Measurements from ENCODE around the gene SFRP2.

The SFRP2 gene

DNA sequence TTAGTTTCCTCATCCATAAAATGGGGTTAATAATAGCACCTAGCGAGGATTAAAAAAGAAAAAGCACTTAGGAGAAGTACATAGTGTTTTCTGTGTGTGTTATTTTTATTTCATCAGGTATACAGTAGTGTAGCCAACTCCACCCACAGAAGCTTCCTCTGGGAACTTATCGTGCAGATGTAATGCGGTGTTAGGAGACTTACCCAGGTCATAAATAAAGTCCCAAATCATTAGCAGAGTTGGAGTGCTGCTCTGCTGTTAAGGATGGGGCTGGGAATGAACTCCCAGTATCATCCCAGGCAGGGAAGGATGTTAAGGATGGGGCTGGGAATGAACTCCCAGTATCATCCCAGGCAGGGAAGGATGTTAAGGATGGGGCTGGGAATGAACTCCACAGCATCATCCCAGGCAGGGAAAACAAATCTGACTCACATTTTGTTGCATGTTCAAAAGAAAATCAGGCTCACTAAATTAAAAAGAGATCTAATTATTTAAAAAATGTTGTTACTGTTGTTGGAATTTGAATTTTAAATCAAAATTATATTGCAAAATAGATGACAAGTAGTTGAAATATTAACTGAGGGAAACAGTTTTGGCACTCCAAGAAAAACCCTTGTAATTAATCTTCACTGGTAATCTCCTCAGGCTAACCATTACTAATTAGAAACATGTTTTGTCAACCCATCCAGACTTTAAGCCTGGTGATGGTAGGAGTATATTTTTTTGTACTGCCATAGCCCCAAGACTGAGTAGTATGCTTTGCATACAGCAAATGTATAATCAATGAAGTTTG lies 10.2 kb upstream of the SFRP2 start:
- DNase-seq = no peak
- in situ Hi-C loops (cut with MboI; ENCODE audit: low pct_unique_long_range_greater_than_20kb, low sequenced_read_pairs) = no loop called here

DNA sequence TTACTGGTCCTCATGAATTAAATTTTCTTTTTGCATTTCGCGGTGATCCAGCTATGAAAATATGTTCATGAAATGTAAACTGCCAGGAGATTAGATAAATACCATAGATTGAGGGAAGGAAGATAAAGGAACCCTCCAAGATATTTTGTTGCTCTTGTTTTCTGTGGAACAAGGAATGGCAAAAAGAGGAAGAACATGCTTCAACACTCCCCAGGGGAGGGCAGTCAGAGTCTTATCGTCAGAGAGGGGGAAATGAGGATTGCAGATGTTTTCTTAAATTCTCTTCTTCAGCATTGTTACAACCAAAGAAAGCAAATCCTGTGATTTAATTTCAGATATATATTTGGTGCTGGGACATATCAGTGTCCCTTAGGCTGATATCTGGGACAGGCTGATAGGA lies 9.5 kb upstream of the SFRP2 start:
- in situ Hi-C loops (cut with MboI; ENCODE audit: low pct_unique_long_range_greater_than_20kb, low sequenced_read_pairs) = no loop called here
- DNase-seq = peak; percentile 21

DNA sequence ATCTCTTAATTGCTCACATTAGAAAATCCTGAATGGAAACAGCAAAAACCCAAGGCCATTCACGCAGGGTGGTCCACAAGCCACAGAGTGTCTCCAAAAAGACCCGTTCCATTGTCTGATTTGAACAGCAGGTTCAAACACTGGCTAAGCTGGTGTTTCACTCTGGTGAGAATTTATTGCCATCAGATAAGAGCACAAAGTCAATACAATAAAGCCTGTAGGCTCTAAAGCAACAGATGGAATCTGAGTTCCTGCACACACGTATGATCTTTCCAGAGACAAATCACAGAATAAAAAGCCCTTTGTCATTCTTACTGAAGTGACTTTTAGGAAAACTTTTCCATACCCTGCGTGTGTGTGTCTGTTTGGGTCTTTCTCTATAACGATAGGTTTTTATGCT lies 5.1 kb upstream of the SFRP2 start:
- in situ Hi-C loops (cut with MboI; ENCODE audit: low pct_unique_long_range_greater_than_20kb, low sequenced_read_pairs) = no loop called here
- DNase-seq = no peak

DNA sequence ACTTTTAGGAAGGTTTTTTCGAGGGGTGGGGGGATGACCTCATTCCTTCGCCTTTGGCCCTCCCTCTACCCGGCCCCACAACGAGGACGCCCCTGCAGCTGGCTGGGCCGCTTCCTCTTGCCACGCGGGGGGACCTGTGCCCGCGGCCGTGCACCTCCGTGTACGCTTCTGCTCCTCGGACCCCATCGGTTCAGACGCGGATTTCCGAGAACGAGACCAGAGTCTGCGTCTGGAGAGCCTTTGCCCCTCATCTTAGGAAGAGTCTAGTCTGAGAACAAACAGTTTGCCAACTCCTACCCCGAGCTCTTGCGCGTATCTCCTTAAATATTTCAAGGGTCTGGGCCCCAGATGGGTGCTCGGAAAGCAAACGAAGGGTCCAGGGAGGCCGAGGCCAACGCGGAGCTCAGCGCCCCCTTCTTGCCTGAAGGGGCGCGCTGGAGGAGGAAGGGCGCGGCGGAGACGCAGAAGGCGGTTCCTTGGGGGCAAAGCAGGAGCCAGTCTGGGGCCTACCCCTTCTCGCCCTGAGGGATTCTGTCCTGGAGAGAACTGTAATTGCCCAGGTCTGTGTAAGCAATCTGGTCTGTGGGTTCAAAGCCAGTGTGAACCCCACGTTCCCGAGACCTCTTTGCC lies 3.9 kb upstream of the SFRP2 start:
- no peak for DNase-seq
- in situ Hi-C loops (cut with MboI; ENCODE audit: low pct_unique_long_range_greater_than_20kb, low sequenced_read_pairs) = no loop called here

DNA sequence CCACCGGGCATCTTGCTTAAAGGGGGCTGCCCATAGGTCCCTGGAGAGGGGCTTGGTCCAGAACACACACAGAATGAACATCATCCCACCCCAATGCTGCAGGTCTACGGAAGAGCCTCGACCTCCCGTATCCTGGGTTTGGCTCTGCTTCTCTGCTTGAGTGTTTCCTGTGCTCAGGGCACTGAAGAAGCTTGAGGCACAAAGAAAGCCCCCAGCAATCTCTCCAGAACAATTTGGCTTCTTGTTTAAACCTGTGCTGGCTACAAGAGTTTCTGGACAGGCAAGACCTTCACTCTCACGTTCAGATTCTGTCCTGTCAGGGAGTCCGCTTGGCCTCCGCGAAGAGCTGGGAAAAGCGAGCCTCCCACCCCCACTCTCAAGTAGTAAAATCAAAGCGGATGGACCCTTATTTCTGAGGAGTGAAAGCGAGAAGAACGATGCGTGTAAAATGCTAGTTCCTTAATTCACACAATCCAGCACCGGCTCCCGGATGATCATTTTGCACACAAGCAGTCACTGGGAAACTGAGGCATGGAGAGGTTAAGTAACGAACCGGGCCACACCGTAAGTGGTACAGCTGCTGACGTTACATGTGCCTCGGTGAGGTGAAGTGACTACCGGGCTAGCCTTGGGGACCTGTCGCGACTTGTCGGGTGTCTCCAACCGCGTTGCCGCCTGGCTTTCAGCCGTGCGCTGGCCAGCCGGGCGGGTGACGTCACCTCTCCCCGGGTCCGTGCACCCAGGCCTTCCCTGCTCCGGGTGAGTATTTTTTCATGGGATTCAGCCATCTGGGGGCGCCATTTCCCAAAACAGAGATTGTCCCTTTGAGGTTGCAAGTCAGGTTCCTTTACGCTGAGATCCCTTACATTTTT lies 3.1 kb upstream of the SFRP2 start:
- in situ Hi-C loops (cut with MboI; ENCODE audit: low pct_unique_long_range_greater_than_20kb, low sequenced_read_pairs) = no loop called here
- DNase-seq = no peak

DNA sequence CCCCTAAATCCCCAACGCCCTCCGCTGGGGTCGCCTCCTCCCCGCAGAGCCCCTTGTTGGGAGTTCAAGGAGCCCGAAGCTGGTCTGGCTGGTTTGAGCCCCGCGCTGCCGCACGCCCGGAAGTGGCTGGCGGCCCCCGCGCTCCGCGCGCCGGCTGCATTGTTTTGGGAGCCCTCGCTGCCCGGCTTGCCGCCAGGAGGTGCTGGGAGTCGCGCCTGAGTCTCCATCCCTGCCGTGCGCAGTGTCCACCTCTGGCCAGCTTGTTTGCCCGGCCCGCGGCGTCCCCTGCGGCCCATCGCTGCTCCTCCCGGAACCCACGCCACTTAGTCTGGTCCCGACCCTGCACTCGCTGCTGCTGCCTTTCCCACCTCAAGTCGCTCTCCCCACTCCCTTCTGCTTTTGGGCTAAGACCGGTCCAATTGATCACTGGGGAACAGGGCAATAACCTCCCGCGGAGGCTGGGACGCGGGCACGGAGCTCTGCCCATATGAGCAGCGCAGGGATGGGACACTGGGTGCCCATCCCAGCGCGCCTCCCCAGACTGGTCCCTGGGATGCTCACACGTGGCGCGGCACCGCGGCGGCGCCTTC lies 2.2 kb upstream of the SFRP2 start:
- no peak for DNase-seq
- in situ Hi-C loops (cut with MboI; ENCODE audit: low pct_unique_long_range_greater_than_20kb, low sequenced_read_pairs) = no loop called here

DNA sequence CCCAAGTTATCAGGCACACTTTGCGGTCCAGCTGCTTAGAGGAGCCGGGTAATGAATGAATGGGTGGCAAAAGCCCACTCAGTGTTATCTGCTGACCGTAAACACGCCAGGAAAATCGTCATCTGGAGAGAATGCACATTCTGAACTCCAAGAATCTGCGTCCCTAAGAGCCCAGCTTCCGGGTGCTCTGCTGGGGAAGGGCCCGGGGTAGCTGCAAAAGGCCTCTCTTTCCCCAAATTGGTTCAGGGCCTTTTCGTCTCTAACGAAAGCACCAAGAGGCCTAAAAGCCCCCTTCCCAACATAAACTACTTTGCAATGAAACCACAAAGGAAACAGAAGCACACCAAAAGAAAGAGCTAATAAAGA lies 1.6 kb upstream of the SFRP2 start:
- in situ Hi-C loops (cut with MboI; ENCODE audit: low pct_unique_long_range_greater_than_20kb, low sequenced_read_pairs) = no loop called here
- DNase-seq = no peak

DNA sequence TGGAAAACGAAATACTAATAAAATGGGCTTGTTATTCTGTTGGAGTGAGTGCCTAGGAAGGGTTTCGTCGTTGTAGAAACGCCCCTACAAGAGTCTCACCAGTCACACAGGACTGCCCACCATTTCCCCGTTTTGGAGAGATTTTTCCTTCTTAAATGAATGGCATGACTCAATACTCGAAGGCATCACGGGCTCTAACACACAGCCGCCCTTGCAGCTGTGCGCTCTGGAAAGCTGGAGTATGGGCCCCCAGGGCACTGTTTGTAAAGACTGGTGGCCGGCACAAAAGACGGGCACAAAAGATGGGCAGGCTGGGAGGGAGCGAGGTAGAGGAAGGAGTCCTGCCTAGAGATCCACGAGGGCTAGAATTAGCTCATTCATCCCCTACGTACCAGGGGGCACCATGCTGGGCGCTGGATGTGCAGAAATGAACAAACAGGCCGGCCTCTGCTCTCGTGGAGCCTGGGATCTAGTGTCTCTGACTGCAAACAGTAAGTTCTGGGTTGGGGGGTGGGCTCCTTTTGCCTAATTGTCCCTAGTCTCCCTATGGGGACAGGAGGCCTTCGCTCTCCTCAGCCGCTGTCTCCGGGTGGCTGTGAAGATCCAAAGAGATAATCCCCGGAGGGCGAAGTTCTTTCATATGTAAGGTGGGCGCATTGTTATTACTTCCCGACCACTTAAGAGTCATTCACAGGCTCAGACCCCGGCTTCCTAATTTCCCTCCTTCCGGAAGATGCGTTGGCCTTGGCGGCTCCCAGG lies 1.0 kb upstream of the SFRP2 start:
- DNase-seq = no peak
- in situ Hi-C loops (cut with MboI; ENCODE audit: low pct_unique_long_range_greater_than_20kb, low sequenced_read_pairs) = no loop called here

DNA sequence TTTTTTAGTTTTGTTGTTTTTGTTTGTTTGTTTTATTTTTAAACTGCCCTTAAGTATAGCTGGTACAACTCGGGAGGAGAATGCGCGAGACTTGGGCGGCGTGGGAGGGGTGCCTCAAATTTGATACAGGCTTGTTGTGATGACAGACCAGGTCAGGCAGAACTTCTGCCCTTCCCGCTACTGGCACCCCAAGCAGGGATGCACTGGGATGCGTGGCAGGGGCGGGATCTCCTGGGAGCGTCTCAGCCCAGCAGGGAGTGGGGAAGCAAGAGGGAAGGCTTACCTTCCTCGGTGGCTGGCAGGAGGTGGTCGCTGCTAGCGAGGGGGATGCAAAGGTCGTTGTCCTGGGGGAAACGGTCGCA lies 851 bp downstream of the SFRP2 start:
- no peak for DNase-seq
- in situ Hi-C loops (cut with MboI; ENCODE audit: low pct_unique_long_range_greater_than_20kb, low sequenced_read_pairs) = no loop called here

DNA sequence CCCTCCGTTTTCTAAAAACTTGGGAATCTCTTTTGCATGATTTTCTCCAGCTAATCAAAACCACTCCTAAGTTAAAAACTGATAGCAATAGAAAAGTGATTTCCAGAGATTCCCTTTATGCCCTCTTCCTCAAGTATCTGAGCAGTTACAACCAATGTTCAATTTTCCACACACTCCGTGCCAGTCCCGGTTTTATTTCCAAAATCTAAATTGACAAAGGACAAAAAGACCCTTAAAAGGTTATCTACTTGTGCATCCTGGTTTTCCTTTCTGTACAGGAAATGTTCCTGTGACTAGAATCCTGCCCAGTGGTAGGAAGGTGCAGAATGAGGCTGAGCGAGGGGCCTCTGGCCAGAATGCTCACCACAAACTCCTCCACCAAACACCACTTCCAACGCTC lies 1.3 kb downstream of the SFRP2 start:
- DNase-seq = no peak
- in situ Hi-C loops (cut with MboI; ENCODE audit: low pct_unique_long_range_greater_than_20kb, low sequenced_read_pairs) = no loop called here

DNA sequence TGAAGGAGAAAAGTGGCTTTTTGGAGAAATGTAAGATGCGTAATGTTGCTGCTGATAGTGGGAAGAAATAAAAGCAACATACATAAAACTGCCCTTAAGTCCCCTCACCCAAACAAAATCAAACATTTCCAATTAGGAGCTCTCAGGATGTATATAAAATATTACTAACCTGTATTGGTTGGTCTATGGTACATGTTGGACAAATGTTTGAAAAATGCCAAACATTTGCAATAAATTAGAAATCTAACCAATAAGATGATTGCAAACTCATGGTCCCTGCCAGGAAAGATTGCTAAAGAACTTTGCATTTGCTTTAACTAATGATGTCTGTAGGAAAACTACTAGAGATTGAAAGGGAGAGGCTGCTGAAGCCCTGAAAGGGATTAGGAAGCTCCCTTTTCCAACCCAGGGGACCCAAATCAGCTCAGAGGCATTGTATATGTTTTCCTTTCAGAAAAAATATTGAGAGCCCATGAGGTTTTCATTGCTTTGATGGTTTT lies 1.8 kb downstream of the SFRP2 start:
- in situ Hi-C loops (cut with MboI; ENCODE audit: low pct_unique_long_range_greater_than_20kb, low sequenced_read_pairs) = no loop called here
- DNase-seq = no peak

DNA sequence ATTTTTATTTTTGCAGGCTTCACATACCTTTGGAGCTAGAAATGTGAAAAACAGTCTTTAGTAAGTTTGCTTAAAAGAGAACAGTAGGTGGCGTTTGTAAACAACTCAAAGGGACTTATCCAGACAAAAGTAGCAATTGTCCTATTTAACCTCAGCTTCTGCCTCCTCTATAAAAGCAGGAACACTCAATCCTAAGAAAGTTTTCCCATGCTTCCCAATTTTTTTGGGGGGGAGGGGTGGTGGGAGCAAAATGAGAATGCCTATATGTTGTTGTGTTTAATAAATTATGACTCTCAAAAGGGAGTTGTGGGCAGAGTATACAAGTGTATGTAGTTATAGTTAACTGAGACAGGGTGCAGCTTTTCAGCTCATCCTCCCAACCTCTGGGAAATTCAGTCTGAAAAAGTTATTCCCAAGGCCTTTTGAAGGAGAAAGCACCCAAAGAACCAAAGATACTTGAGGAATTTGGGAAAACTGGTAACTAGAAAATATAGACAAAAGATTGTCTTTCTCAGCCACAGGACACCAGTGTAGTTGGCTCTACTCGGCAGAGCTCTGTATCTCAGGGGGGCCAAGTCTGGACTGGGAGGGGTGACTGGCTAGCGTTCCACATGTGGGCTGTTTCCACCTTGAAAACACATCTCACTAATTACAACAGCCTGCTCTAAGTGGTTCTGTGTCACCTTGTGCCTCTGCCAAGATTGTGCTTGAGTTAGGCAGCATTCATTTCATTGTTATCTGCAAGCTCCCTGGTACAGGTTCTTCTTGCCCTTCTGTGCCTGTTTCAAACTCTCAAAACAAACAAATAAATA lies 2.8 kb downstream of the SFRP2 start:
- in situ Hi-C loops (cut with MboI; ENCODE audit: low pct_unique_long_range_greater_than_20kb, low sequenced_read_pairs) = no loop called here
- DNase-seq = peak; percentile 48

DNA sequence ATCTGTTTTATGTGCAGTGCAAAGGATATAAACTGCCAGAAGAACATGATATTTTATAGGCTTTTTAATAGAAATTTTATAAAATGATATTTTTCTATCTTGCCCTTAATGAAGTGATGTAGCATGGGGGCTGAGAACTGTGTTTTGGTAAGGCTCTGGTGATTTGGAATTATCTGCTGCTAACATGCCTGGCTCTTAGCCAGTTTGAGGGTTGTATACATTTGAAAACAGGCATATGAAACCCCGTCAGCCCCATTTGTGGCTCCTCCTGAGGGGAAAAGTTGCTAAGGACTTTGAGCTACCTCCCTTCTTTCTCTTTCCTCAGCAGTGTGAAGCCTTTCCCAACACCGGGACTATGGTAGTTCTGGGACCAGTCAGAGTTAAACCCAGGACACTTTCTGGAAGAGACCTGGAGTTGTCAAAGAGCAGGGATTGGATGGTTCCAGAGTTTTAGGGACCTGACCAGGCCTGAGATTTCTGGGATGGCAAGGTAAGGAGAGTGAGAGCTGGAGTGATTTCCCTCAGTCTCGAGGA lies 4.7 kb downstream of the SFRP2 start:
- in situ Hi-C loops (cut with MboI; ENCODE audit: low pct_unique_long_range_greater_than_20kb, low sequenced_read_pairs) = no loop called here
- DNase-seq = no peak

DNA sequence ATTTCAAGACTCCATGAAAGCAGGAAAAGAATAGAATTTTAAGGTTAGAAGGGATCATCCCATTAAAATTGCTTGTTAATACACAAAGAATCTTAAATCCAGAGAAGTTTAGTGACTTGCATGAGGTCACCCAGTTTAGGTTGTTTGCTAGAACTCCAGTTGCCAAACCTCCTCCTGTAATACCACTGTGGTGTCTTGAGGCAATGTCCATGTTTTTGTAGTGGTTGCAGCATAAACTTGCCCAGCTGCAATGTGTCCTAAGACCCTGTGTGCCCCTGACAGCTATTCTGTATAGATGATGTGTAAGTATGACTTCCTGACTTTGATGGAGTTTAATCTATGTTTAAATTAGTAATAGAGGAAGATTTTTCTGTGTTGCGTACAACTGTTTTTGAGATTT lies 6.3 kb downstream of the SFRP2 start:
- no peak for DNase-seq
- in situ Hi-C loops (cut with MboI; ENCODE audit: low pct_unique_long_range_greater_than_20kb, low sequenced_read_pairs) = no loop called here

DNA sequence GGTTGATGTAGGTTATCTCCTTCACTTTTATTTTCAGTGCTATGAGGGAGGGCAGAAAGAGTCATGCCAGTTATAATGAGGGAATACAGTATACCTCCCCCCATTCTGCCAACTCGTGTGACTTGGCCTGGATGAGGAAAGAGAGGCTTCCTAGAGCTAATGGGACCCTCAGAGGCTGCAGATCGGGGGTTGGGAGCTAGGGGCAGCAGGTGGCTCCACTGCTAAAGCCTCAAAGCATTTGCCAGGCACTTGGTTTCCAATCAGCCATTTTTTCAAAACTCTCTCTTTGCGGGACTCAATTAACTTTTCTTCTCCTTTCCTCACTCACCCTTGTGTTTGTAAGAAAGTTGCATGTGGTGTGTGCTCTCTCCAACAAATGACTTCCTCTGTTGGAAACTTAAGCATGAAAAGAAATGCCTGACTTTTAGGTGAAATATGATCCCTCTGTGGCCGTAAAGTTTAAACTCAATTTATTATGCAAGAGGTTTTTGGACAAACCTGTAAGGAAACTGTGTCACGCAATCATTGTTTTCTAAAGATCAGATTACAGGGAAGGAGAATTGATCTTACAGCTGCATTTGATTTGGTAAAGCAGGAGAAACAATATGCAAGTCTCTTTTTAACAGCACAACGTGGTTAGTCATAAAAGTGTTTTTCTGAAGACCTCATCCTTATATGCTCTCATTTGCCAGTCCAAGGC lies 7.0 kb downstream of the SFRP2 start:
- peak; percentile 78 for DNase-seq
- in situ Hi-C loops (cut with MboI; ENCODE audit: low pct_unique_long_range_greater_than_20kb, low sequenced_read_pairs) = no loop called here

DNA sequence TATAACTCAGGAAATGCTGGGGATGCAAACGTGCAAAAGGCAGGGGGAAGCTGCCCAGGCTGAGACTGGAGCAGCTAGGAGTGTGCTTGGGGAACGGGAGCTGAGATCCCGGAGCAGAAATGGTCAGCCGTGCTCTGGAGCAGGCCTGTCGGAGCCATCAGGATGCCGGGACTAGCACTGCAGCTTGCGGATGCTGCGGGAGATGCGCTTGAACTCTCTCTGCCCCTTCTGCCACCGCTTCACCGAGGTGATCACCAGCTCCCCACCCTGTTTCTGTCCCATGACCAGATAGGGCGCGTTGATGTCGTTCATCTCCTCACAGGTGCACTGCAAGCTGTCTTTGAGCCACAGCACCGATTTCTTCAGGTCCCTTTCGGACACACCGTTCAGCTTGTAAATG lies 7.6 kb downstream of the SFRP2 start:
- in situ Hi-C loops (cut with MboI; ENCODE audit: low pct_unique_long_range_greater_than_20kb, low sequenced_read_pairs) = no loop called here
- DNase-seq = no peak

DNA sequence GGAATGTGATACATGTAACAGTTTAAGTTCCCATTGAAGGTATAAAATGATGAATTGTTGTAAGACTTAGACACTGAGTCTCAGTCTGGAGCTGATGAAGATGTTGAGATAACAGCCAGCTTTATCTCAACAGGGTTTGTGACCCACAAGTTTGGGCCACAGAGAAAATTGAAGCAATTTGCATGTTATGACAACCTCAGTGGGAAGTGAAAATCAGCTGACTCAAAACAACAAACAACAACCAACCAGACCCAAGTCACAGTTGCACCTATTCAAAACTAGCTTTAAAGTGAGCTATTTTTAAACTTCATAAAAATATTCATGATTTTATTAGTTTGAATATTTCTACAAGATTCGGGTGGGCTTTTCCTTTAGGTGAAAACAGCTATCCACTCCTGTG lies 8.0 kb downstream of the SFRP2 start:
- DNase-seq = no peak
- in situ Hi-C loops (cut with MboI; ENCODE audit: low pct_unique_long_range_greater_than_20kb, low sequenced_read_pairs) = no loop called here

DNA sequence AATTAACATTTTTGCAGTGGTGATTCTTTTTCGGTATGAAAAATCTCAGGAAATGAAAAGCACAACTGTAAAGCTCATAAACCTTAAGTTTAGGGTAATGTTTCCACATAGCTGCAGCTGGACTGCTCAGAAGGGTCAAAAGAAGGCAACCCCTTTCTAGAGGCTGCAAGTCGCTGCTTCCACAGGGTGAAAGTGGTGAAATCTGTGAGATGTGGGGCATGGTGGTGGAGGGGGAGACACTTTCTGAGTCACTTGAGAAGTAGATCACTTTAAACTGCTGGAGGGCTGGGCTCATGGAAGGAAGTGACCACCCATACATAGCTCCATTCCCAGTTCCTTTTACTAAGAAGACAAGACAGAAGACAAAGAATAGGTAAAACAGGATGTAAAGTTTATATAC lies 8.7 kb downstream of the SFRP2 start:
- DNase-seq = peak; percentile 20
- in situ Hi-C loops (cut with MboI; ENCODE audit: low pct_unique_long_range_greater_than_20kb, low sequenced_read_pairs) = no loop called here

Data from KBM-7 (cell line).